ENCODE measurements around the gene TPM4.
"Not testable (repeated sequence)": the region's sequence is repeated elsewhere in the genome, so short reads cannot be mapped to it uniquely, and the experiment has no call there.

The TPM4 gene

GRCh38 chr19:16084067-16084685 is 7.9 kb downstream of the TPM4 start:
- TF ChIP-seq CTCF (IDR thresholded peaks at IDR 0.05; ENCODE audit: low read depth, low read length), result no peak
- no peak for DNase-seq (ENCODE audit: low read depth, low spot score)
- in situ Hi-C loops (cut with HindIII; ENCODE audit: low sequenced_read_pairs), result no loop called here
- no peak overlapping the region for H3K4me3 ChIP-seq (ENCODE audit: low read depth, low read length)

GRCh38 chr19:16085115-16085514 is 8.8 kb downstream of the TPM4 start:
- in situ Hi-C loops (cut with HindIII; ENCODE audit: low sequenced_read_pairs), result no loop called here
- no peak overlapping the region for H3K4me3 ChIP-seq (ENCODE audit: low read depth, low read length)
- TF ChIP-seq CTCF (IDR thresholded peaks at IDR 0.05; ENCODE audit: low read depth, low read length), result no peak
- no peak for DNase-seq (ENCODE audit: low read depth, low spot score)

GRCh38 chr19:16087404-16087803 is 11.1 kb downstream of the TPM4 start:
- in situ Hi-C loops (cut with HindIII; ENCODE audit: low sequenced_read_pairs); DNase-seq (ENCODE audit: low read depth, low spot score); H3K4me3 ChIP-seq (ENCODE audit: low read depth, low read length): not testable (repeated sequence)

GRCh38 chr19:16087940-16088339 is 11.6 kb downstream of the TPM4 start:
- TF ChIP-seq CTCF (IDR thresholded peaks at IDR 0.05; ENCODE audit: low read depth, low read length), result no peak

GRCh38 chr19:16088351-16089009 is 12.2 kb downstream of the TPM4 start:
- in situ Hi-C loops (cut with HindIII; ENCODE audit: low sequenced_read_pairs), result no loop called here
- no peak for DNase-seq (ENCODE audit: low read depth, low spot score)
- peak; percentile 7 for TF ChIP-seq CTCF (IDR thresholded peaks at IDR 0.05; ENCODE audit: low read depth, low read length)
- H3K4me3 ChIP-seq (ENCODE audit: low read depth, low read length), result no peak overlapping the region

More at GRCh38 chr19:16087940-16088339, 11.6 kb downstream of the TPM4 start:
- in situ Hi-C loops (cut with HindIII; ENCODE audit: low sequenced_read_pairs), result no loop called here
- H3K4me3 ChIP-seq (ENCODE audit: low read depth, low read length), result no peak overlapping the region
- DNase-seq (ENCODE audit: low read depth, low spot score), result no peak

- in situ Hi-C loops (cut with HindIII; ENCODE audit: low sequenced_read_pairs), result no loop called here
- DNase-seq (ENCODE audit: low read depth, low spot score), result no peak
- TF ChIP-seq CTCF (IDR thresholded peaks at IDR 0.05; ENCODE audit: low read depth, low read length), result no peak
- H3K4me3 ChIP-seq (ENCODE audit: low read depth, low read length), result no peak overlapping the region
Measured at GRCh38 chr19:16089010-16089846, 12.9 kb downstream of the TPM4 start.

Measured in astrocyte of the spinal cord (primary cell).